HUES6 (cell line): ENCODE data around the gene GNAI3.
A peak's percentile ranks its signal among the peaks of the same experiment; 100 is the strongest.

Experiments
- H3K27ac ChIP-seq: 2 replicates; pipeline ENCODE4 v1.7.0; 2013; ENCODE audit warnings: low read depth, mild to moderate bottlenecking, low read length, inconsistent platforms
- H3K27me3 ChIP-seq: 2 replicates; pipeline ENCODE4 v1.6.1; 2013; ENCODE audit warnings: low read length; ENCODE audit not compliant: control insufficient read depth, insufficient read depth
- H3K36me3 ChIP-seq: 2 replicates; pipeline ENCODE4 v1.6.1; 2013; ENCODE audit warnings: low read length; ENCODE audit not compliant: control insufficient read depth, insufficient read depth
- H3K4me1 ChIP-seq: 2 replicates; pipeline ENCODE4 v1.6.1; 2013; ENCODE audit warnings: low read length; ENCODE audit not compliant: control insufficient read depth, insufficient read depth
- H3K4me3 ChIP-seq: 2 replicates; pipeline ENCODE4 v1.5.1; 2013; ENCODE audit warnings: low read depth, low read length
- H3K9ac ChIP-seq: one replicate; pipeline ENCODE4 v1.6.1; 2013; ENCODE audit warnings: mild to moderate bottlenecking, low read length
- H3K9me3 ChIP-seq: 2 replicates; pipeline ENCODE4 v1.6.1; 2013; ENCODE audit warnings: low read depth, low read length; ENCODE audit not compliant: control insufficient read depth, insufficient read depth

The GNAI3 gene

GRCh38 chr1:109537450-109538178 is 10.8 kb upstream of the GNAI3 start:
- H3K9ac ChIP-seq = no peak overlapping the region
- peaks cover 3% of the 10 kb centered on the region; the same call in 1 of the 2 replicates for H3K4me1 ChIP-seq
- no peak overlapping the region for H3K4me3 ChIP-seq
- no peaks in the 10 kb centered on the region for H3K36me3 ChIP-seq
- peaks cover 4% of the 10 kb centered on the region; the same call in 1 of the 2 replicates for H3K27me3 ChIP-seq
- H3K27ac ChIP-seq = no peak overlapping the region
- no peaks in the 10 kb centered on the region for H3K9me3 ChIP-seq

- no peak overlapping the region for H3K9ac ChIP-seq
- no peak overlapping the region for H3K27ac ChIP-seq
- H3K4me1 ChIP-seq = peaks cover 3% of the 10 kb centered on the region; the same call in 1 of the 2 replicates
- no peak overlapping the region for H3K4me3 ChIP-seq
- no peaks in the 10 kb centered on the region for H3K9me3 ChIP-seq
- no peaks in the 10 kb centered on the region for H3K36me3 ChIP-seq
- H3K27me3 ChIP-seq = peaks cover 4% of the 10 kb centered on the region; the same call in 1 of the 2 replicates
Observed at GRCh38 chr1:109538827-109539555, 9.4 kb upstream of the GNAI3 start.

- H3K27ac ChIP-seq = no peak within 1 kb of the TSS
- H3K9me3 ChIP-seq = no peaks in the 10 kb centered on the region
- peaks cover 3% of the 10 kb centered on the region; the same call in 1 of the 2 replicates for H3K4me1 ChIP-seq
- peak within 1 kb of the TSS; percentile 31; the same call in 1 of the 2 replicates for H3K4me3 ChIP-seq
- H3K36me3 ChIP-seq = no peaks in the 10 kb centered on the region
- no peak within 1 kb of the TSS for H3K9ac ChIP-seq
- peaks cover 4% of the 10 kb centered on the region; the same call in 1 of the 2 replicates for H3K27me3 ChIP-seq
Observed at GRCh38 chr1:109539676-109540075, 8.7 kb upstream of the GNAI3 start, which contains the start of gene GPR61. TSS of gene GPR61 (plus strand) at chr1:109539872. CDS start at chr1:109543023, 3,151 bp downstream.

- Histone ChIP-seq H3K9me3 (no peaks in the 10 kb centered on the region), H3K36me3 (no peaks in the 10 kb centered on the region), H3K9ac (no peak overlapping the region), H3K27me3 (peaks cover 4% of the 10 kb centered on the region; the same call in 1 of the 2 replicates), H3K27ac (no peak overlapping the region), H3K4me3 (no peak overlapping the region), H3K4me1 (peaks cover 3% of the 10 kb centered on the region; the same call in 1 of the 2 replicates)
Observed at GRCh38 chr1:109541102-109541501, 7.3 kb upstream of the GNAI3 start.

DNA sequence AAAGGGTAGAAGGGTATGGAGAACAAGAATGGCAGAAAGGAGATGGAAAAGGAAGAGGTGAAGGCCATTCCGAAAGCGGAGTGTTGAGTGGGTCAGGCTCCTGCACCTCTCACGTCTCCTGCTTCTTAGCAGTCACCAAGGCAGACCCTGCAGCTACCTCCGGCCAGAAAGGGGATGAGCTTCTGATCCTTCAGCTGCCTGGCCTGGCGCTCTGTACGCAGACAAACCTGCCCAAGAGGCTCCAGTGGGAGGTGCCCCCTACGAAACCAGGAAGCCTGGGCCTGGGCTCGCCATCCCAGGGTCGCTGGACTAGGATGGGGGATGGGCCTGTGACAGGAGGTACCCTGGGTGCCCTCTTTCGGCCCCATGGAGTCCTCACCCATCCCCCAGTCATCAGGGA is 5.8 kb upstream of the GNAI3 start:
- Histone ChIP-seq H3K27ac (no peak overlapping the region), H3K36me3 (no peaks in the 10 kb centered on the region), H3K9me3 (no peaks in the 10 kb centered on the region), H3K27me3 (peaks cover 4% of the 10 kb centered on the region; the same call in 1 of the 2 replicates), H3K9ac (no peak overlapping the region), H3K4me3 (no peak overlapping the region), H3K4me1 (peaks cover 13% of the 10 kb centered on the region)

DNA sequence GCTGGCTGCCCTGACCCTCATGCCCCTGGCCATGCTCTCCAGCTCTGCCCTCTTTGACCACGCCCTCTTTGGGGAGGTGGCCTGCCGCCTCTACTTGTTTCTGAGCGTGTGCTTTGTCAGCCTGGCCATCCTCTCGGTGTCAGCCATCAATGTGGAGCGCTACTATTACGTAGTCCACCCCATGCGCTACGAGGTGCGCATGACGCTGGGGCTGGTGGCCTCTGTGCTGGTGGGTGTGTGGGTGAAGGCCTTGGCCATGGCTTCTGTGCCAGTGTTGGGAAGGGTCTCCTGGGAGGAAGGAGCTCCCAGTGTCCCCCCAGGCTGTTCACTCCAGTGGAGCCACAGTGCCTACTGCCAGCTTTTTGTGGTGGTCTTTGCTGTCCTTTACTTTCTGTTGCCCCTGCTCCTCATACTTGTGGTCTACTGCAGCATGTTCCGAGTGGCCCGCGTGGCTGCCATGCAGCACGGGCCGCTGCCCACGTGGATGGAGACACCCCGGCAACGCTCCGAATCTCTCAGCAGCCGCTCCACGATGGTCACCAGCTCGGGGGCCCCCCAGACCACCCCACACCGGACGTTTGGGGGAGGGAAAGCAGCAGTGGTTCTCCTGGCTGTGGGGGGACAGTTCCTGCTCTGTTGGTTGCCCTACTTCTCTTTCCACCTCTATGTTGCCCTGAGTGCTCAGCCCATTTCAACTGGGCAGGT is 5.0 kb upstream of the GNAI3 start:
- Histone ChIP-seq H3K27ac (no peak overlapping the region), H3K36me3 (no peaks in the 10 kb centered on the region), H3K4me1 (peaks cover 13% of the 10 kb centered on the region), H3K9me3 (no peaks in the 10 kb centered on the region), H3K9ac (no peak overlapping the region), H3K27me3 (peaks cover 4% of the 10 kb centered on the region; the same call in 1 of the 2 replicates), H3K4me3 (no peak overlapping the region)

GRCh38 chr1:109543988-109544735 is 4.3 kb upstream of the GNAI3 start:
- peaks cover 13% of the 10 kb centered on the region for H3K4me1 ChIP-seq
- H3K4me3 ChIP-seq = no peak overlapping the region
- H3K9me3 ChIP-seq = no peaks in the 10 kb centered on the region
- H3K27ac ChIP-seq = no peak overlapping the region
- H3K36me3 ChIP-seq = no peaks in the 10 kb centered on the region
- peaks cover 4% of the 10 kb centered on the region; the same call in 1 of the 2 replicates for H3K27me3 ChIP-seq
- no peak overlapping the region for H3K9ac ChIP-seq

DNA sequence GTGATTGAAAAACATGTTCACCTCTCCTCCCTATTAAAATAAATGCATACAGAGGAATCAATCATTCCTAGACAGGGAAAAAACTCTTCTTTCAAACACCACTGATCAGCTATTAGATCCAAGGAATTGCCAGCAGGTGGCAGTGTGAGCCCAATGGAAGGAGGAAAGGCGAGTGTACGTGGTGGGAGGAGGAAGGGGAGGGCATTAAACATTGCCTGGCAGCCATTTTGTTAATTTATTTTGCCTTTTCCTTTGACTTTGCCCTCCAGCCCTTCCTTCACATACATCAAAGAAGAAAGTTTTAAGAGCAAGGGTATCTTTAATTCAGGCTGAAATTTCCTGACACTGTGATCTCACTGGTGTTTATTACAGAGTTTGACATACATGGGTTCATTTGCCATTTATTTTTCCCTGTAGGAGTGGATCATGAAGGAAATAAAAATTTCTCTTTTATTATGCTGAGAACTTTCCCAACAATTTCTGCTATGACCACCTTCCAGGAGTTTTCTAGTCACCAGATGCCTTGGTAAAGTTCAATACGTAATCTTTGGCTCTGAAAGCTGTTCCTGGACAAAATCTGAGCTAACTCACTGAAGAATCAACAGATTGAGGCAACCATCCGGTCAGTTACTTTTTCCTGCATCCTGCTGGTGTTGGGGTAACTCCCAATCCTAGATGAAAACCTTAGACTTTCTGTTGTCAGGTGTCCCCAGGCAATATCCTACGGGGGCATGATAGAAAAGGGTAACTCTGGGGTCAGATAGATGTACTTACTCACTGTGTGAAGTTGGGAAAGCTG is 1.9 kb upstream of the GNAI3 start:
- no peaks in the 10 kb centered on the region for H3K9me3 ChIP-seq
- H3K36me3 ChIP-seq = no peaks in the 10 kb centered on the region
- peaks cover 13% of the 10 kb centered on the region for H3K4me1 ChIP-seq
- H3K9ac ChIP-seq = peak overlapping the region; percentile 26
- peak overlapping the region; percentile 99 for H3K4me3 ChIP-seq
- no peaks in the 10 kb centered on the region for H3K27me3 ChIP-seq
- peak overlapping the region; percentile 27; the same call in 1 of the 2 replicates for H3K27ac ChIP-seq

DNA sequence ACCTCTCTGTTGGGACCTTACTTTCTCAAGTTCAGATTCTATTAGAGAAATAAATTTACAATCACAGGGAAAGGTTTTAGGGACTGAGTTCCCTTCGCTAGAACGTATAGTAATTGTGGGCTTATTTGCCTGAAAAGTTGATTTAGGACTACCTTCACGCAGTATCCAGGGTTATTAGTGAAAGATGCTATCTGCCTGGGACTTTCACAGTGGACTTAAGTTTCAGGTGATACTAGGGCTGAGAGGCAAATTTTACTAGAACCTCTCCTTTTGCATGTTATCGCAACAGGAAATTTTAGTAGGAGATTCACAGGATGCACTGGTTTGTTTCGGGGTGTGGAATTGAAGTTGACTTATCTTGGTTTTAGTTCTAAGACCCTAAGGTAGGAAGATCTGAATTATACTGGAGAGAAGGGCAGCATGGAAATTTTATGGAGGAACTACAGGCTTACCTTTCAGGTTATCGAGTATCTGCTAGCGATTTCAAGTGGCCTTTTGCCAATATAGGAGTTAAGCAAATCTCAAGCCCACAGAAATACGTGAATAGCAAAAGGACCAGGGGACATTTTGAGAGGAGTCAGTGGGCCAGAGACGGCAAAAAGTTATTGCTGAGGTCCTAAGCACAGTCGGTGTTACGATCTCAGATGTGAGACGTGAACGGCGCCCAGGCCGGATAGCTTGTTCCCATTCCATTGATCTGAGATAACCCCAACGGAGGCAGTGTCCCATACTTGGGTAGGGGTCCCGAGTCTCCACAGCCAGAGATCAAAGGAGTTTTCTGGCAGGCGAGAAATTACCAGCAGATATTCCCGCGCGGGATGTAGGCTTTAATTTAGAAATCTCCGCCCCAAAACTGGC is 723 bp upstream of the GNAI3 start:
- Histone ChIP-seq H3K27ac (peak overlapping the region; percentile 76), H3K9ac (peak overlapping the region; percentile 81), H3K4me1 (peaks cover 13% of the 10 kb centered on the region)

More for the DNA sequence above, 723 bp upstream of the GNAI3 start:
- Histone ChIP-seq H3K4me3 (peak overlapping the region; percentile 99), H3K36me3 (no peaks in the 10 kb centered on the region), H3K27me3 (no peaks in the 10 kb centered on the region), H3K9me3 (no peaks in the 10 kb centered on the region)
